Measurements from ENCODE around the gene CDK19. TPM values are rescaled to one million over a fixed set of nuclear protein-coding genes. Genes with fewer than 3 reads are reported as not detected.

The CDK19 gene
- total and polyA plus RNA-seq, 2 of the 4 experiments (the other 2 are of a cell fraction): 6.0 to 6.8 TPM

- Histone ChIP-seq H3K9me3 (ENCODE audit: control insufficient read depth, insufficient read depth, low read length) (no peaks in the 10 kb centered on the region), H3K79me1 (ENCODE audit: low read depth in 1 of 2, low read length in 2 of 2) (no peaks in the 10 kb centered on the region), H4K20me1 (ENCODE audit: insufficient read depth, low read length) (no peaks in the 10 kb centered on the region), H2AK5ac (ENCODE audit: low read depth, low read length) (no peak overlapping the region), H3K14ac (replicated peaks; ENCODE audit: low read depth, low read length) (no peak overlapping the region), H3K4me1 (ENCODE audit: control insufficient read depth, insufficient read depth, low read length) (peaks cover 4% of the 10 kb centered on the region), H2BK20ac (ENCODE audit: low read depth, low read length) (no peak overlapping the region), H4K8ac (ENCODE audit: low read depth in 2 of 2, low read length in 2 of 2) (no peak overlapping the region), H4K5ac (ENCODE audit: low read depth, low read length) (no peak overlapping the region), H3K4ac (ENCODE audit: low read depth, low read length) (no peak overlapping the region), H3K27me3 (ENCODE audit: control insufficient read depth, insufficient read depth, low read length) (no peaks in the 10 kb centered on the region), H3K9me1 (ENCODE audit: insufficient read depth, low read length) (0 out of 2 replicates have a peak, but pooled peaks cover 3% of the 10 kb centered on the region), H3K56ac (ENCODE audit: extremely low read depth, insufficient read depth, low read length) (no peak overlapping the region), H2BK5ac (ENCODE audit: low read depth, low read length, poor library complexity, severe bottlenecking) (no peak overlapping the region), H3K9ac (ENCODE audit: low read depth, low read length) (no peak overlapping the region), H2AFZ (replicated peaks; ENCODE audit: low read length, poor library complexity) (no peak overlapping the region), H3K36me3 (ENCODE audit: control insufficient read depth, insufficient read depth, low read length) (no peaks in the 10 kb centered on the region), H2BK120ac (ENCODE audit: low read depth, low read length) (no peak overlapping the region), H4K91ac (ENCODE audit: insufficient read depth, low read depth, low read length) (no peak overlapping the region), H3K23ac (ENCODE audit: low read depth, low read length) (no peak overlapping the region), H3K18ac (ENCODE audit: low read depth, low read length) (no peak overlapping the region), H3K4me3 (ENCODE audit: insufficient read depth, low read depth, low read length) (no peak overlapping the region), H2AK9ac (replicated peaks; ENCODE audit: low read depth, low read length, poor library complexity) (no peak overlapping the region), H2BK15ac (ENCODE audit: low read depth, low read length) (no peak overlapping the region), H3K4me2 (ENCODE audit: low read depth, low read length) (no peak overlapping the region), H3K27ac (ENCODE audit: insufficient read depth, low read length) (no peak overlapping the region)
- dilution Hi-C loops (cut with HindIII; ENCODE audit: low sequenced_read_pairs, unreplicated experiment) (no loop called here), in situ Hi-C loops (cut with MboI; ENCODE audit: low sequenced_read_pairs) (no loop called here), intact Hi-C loops (cut with micrococcal nuclease) (no loop called here)
- no CpG with 5 or more reads among the region's 1 CpG for WGBS, 2 experiments (ENCODE audit: extremely low coverage in 2 of 2, insufficient read length in 1 of 2)
- ChIA-PET CTCF (interaction anchor here (0.8 kb wide), 1 partner anchor 10 kb away, joined by 3 read pairs; no protein-coding TSS in a partner anchor), POLR2A (ENCODE audit: unreplicated experiment) (no interaction called here)
- ATAC-seq (ENCODE audit: low read depth): no peak
- BruUV-seq (replicated peaks): no TSS peak
- TF ChIP-seq RAD21 (IDR thresholded peaks at IDR 0.05; ENCODE audit: low read length) (no peak), RCOR1 (IDR thresholded peaks at IDR 0.05; ENCODE audit: insufficient replicate concordance, low read length) (no peak), CHD1 (IDR thresholded peaks at IDR 0.05; ENCODE audit: low read depth, low read length) (no peak), NFE2L2 (IDR thresholded peaks at IDR 0.05; ENCODE audit: low read depth, low read length) (no peak), CEBPB (IDR thresholded peaks at IDR 0.05; ENCODE audit: low read depth, low read length) (no peak), BHLHE40 (IDR thresholded peaks at IDR 0.05; ENCODE audit: low read depth, low read length) (no peak), MXI1 (IDR thresholded peaks at IDR 0.05; ENCODE audit: borderline replicate concordance, low read depth, low read length) (no peak), MAZ (IDR thresholded peaks at IDR 0.05; ENCODE audit: borderline replicate concordance, low read depth, low read length) (no peak), SMC3 (IDR thresholded peaks at IDR 0.05; ENCODE audit: low read depth, low read length) (no peak), CTCF (conservative IDR thresholded peaks at IDR 0.05; ENCODE audit: low read depth, low read length) (no peak), POLR2A (IDR thresholded peaks at IDR 0.05; ENCODE audit: low read depth, low read length) (no peak), ELK1 (IDR thresholded peaks at IDR 0.05; ENCODE audit: borderline replicate concordance, low read depth, low read length) (no peak), USF2 (IDR thresholded peaks at IDR 0.05; ENCODE audit: low read depth, low read length) (no peak), RFX5 (IDR thresholded peaks at IDR 0.05; ENCODE audit: low read depth, low read length) (no peak), FOS (IDR thresholded peaks at IDR 0.05; ENCODE audit: low read depth, low read length) (no peak), MAFK (IDR thresholded peaks at IDR 0.05; ENCODE audit: low read depth, low read length) (no peak)
- peak; percentile 55 for DNase-seq
Measured at GRCh38 chr6:110828396-110828795, 13.1 kb upstream of the CDK19 start.

All from IMR-90 (cell line).